Activated CD8-positive, alpha-beta memory T cell treated with anti-CD3 and anti-CD28 coated beads, Interleukin-2, amount 50 U/mL, for 1 hour (primary cell): Measurements from ENCODE around the gene RELA.

Experiments
- DNase-seq: peaks from one replicate; pipeline ENCODE4 v3.0.0-alpha.2; 2020; ENCODE audit errors: extremely low read depth

RELA gene

GRCh38 chr11:65633390-65634108, 29.2 kb downstream of the RELA start:
- DNase-seq: no peak

GRCh38 chr11:65630215-65630614, 32.5 kb downstream of the RELA start:
- no peak for DNase-seq

- no peak for DNase-seq
Observed at GRCh38 chr11:65629579-65629978, 33.1 kb downstream of the RELA start.

GRCh38 chr11:65627202-65627601, 35.5 kb downstream of the RELA start:
- no peak for DNase-seq

GRCh38 chr11:65625628-65626342, 36.9 kb downstream of the RELA start:
- no peak for DNase-seq

- DNase-seq: no peak
Observed at GRCh38 chr11:65624931-65625627, 37.6 kb downstream of the RELA start.

- DNase-seq: no peak
Observed at GRCh38 chr11:65623852-65624616, 38.7 kb downstream of the RELA start.

- DNase-seq: no peak
Observed at GRCh38 chr11:65623177-65623576, 39.5 kb downstream of the RELA start.

GRCh38 chr11:65622011-65622410, 40.7 kb downstream of the RELA start:
- DNase-seq: no peak

GRCh38 chr11:65621460-65621859, 41.3 kb downstream of the RELA start:
- DNase-seq: no peak

- no peak for DNase-seq
Observed at GRCh38 chr11:65620666-65621065, 42.0 kb downstream of the RELA start.

- DNase-seq: no peak
Observed at GRCh38 chr11:65619281-65619928, 43.3 kb downstream of the RELA start.

- no peak for DNase-seq
Observed at GRCh38 chr11:65618763-65619162, 44.0 kb downstream of the RELA start.

GRCh38 chr11:65617990-65618751, 44.5 kb downstream of the RELA start:
- DNase-seq: no peak

GRCh38 chr11:65617136-65617850, 45.4 kb downstream of the RELA start:
- no peak for DNase-seq

GRCh38 chr11:65616575-65617001, 46.1 kb downstream of the RELA start:
- DNase-seq: no peak

GRCh38 chr11:65615950-65616574, 46.7 kb downstream of the RELA start:
- no peak for DNase-seq

- peak; percentile 100 for DNase-seq
Observed at GRCh38 chr11:65615229-65615949, 47.3 kb downstream of the RELA start, which contains the start of gene PCNX3. PCNX3 (plus strand) TSS chr11:65615776; CDS start chr11:65616312, 536 bp downstream.
